HG03064 (cell line): Measurements from ENCODE around the gene KIF1B.
"Not testable (repeated sequence)": the region's sequence is repeated elsewhere in the genome, so short reads cannot be mapped to it uniquely, and the experiment has no call there.

Experiments used
- ATAC-seq: cut with Tn5 transposase; IDR thresholded peaks from one replicate; pipeline ENCODE4 v1.9.1; 2021; ENCODE audit warnings: low read depth; ENCODE audit not compliant: unreplicated experiment

The KIF1B gene

GRCh38 chr1:10324627-10325026 lies 114.3 kb downstream of the KIF1B start:
- ATAC-seq = no peak

- no peak for ATAC-seq
Measured at GRCh38 chr1:10325521-10325920, 115.2 kb downstream of the KIF1B start.

GRCh38 chr1:10326251-10326650 lies 115.9 kb downstream of the KIF1B start:
- ATAC-seq = no peak

GRCh38 chr1:10328180-10328963 lies 118.0 kb downstream of the KIF1B start:
- no peak for ATAC-seq

- no peak for ATAC-seq
Measured at GRCh38 chr1:10337436-10337835, 127.1 kb downstream of the KIF1B start.

GRCh38 chr1:10338047-10338446 lies 127.7 kb downstream of the KIF1B start:
- ATAC-seq = no peak

- no peak for ATAC-seq
Measured at GRCh38 chr1:10338611-10339010, 128.2 kb downstream of the KIF1B start.

- no peak for ATAC-seq
Measured at GRCh38 chr1:10339036-10339567, 128.7 kb downstream of the KIF1B start.

GRCh38 chr1:10339815-10340214 lies 129.4 kb downstream of the KIF1B start:
- ATAC-seq = no peak

GRCh38 chr1:10340930-10341590 lies 130.7 kb downstream of the KIF1B start:
- ATAC-seq = no peak

GRCh38 chr1:10347109-10347508 lies 136.7 kb downstream of the KIF1B start:
- no peak for ATAC-seq

- ATAC-seq = no peak
Measured at GRCh38 chr1:10353282-10353681, 142.9 kb downstream of the KIF1B start.

GRCh38 chr1:10353693-10354092 lies 143.3 kb downstream of the KIF1B start:
- no peak for ATAC-seq

- ATAC-seq = no peak
Measured at GRCh38 chr1:10360045-10360444, 149.7 kb downstream of the KIF1B start.

- ATAC-seq = no peak
Measured at GRCh38 chr1:10361515-10361914, 151.1 kb downstream of the KIF1B start.

- ATAC-seq = no peak
Measured at GRCh38 chr1:10368194-10368593, 157.8 kb downstream of the KIF1B start.

GRCh38 chr1:10374442-10374860 lies 164.1 kb downstream of the KIF1B start:
- no peak for ATAC-seq

- ATAC-seq = not testable (repeated sequence)
Measured at GRCh38 chr1:10377365-10378029, 167.1 kb downstream of the KIF1B start.

GRCh38 chr1:10378081-10378841 lies 167.9 kb downstream of the KIF1B start:
- no peak for ATAC-seq

GRCh38 chr1:10379101-10379620 lies 168.8 kb downstream of the KIF1B start:
- ATAC-seq = no peak
